RWPE1 (cell line): ENCODE measurements around the gene GLYR1.

Source experiments
- CTCF ChIA-PET: fragments of 350-600 bp; sonication (Branson Sonifier 250); formaldehyde crosslinking; extraction: SDS; loops from one replicate; lab custom pipeline; 2021; lab: Yijun Ruan, JAX
- POLR2A ChIA-PET: fragments of 400-600 bp; formaldehyde crosslinking; extraction: SDS; loops from one replicate; lab custom pipeline; 2020; ENCODE audit warnings: antibody characterized with exemption; ENCODE audit not compliant: low non-redundant PET; lab: Yijun Ruan, JAX
- DNase-seq: peaks from one replicate; pipeline ENCODE4 v3.0.0; 2012; ENCODE audit warnings: low spot score
- H3K27ac ChIP-seq: fragments of 450-650 bp; 2 replicates; pipeline ENCODE4 v1.5.1; 2017
- TF ChIP-seq, protein P1 (sequence below): fragments of 450-650 bp; conservative IDR thresholded peaks from 2 replicates; pipeline ENCODE4 v1.5.1; 2017; ENCODE audit warnings: low read depth, mild to moderate bottlenecking

Gene GLYR1

DNA sequence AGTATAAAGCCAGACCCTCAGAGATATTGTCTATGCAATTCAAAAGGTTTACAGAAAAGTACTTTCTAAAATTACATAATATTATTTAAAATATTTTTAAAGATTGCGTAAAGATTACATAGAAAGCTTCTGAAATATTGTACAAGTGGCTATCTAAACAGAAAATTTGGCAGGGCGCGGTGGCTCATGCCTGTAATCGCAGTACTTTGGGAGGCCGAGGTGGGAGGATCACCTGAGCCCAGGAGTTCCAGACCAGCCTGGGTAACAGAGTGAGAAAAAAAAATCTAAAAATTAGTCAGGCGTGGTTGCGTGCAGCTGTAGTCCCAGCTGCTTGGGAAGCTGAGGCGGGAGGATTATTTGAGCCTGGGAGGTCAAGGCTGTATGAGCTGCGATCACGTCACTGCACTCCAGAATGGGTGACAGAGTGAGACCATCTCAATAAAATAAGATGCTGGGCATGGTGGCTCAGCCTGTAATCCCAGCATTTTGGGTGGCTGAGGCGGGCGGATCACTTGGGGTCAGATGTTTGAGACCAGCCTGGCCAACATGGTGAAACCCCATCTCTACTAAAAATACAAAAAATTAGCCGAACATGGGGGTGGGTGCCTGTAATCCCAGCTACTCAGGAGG lies 18.3 kb upstream of the GLYR1 start:
- no peak for DNase-seq
- POLR2A ChIA-PET, result interaction anchor here (0.6 kb wide), 1 partner anchor 11 kb away, joined by 5 read pairs; no protein-coding TSS in a partner anchor
- CTCF ChIA-PET, result no interaction called here
- no peak overlapping the region for H3K27ac ChIP-seq
- TF ChIP-seq, protein P1, sequence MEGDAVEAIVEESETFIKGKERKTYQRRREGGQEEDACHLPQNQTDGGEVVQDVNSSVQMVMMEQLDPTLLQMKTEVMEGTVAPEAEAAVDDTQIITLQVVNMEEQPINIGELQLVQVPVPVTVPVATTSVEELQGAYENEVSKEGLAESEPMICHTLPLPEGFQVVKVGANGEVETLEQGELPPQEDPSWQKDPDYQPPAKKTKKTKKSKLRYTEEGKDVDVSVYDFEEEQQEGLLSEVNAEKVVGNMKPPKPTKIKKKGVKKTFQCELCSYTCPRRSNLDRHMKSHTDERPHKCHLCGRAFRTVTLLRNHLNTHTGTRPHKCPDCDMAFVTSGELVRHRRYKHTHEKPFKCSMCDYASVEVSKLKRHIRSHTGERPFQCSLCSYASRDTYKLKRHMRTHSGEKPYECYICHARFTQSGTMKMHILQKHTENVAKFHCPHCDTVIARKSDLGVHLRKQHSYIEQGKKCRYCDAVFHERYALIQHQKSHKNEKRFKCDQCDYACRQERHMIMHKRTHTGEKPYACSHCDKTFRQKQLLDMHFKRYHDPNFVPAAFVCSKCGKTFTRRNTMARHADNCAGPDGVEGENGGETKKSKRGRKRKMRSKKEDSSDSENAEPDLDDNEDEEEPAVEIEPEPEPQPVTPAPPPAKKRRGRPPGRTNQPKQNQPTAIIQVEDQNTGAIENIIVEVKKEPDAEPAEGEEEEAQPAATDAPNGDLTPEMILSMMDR, result no peak

DNA sequence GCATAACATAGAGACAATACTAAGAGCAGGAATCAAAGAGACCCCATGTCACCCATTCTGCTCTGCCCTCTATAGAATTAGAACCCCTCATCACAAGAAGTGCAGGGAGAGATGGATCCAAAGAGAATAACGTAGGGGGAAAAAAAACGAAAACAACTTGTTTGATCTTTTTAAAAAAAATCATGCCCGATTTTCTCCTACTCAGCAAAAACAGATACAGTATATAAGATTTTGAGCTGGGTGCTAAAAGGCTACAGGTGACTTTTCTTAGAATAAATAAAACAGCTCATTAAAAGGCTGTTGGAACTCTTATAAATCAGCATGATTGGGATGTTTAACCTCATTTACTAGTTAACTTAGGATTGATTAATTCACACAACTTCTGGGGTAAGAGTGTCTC lies 17.6 kb upstream of the GLYR1 start:
- DNase-seq, result no peak
- H3K27ac ChIP-seq, result no peak overlapping the region
- ChIA-PET CTCF (no interaction called here), POLR2A (interaction anchor here (0.6 kb wide), 1 partner anchor 10 kb away, joined by 5 read pairs; no protein-coding TSS in a partner anchor)
- TF ChIP-seq, protein P1, result no peak

DNA sequence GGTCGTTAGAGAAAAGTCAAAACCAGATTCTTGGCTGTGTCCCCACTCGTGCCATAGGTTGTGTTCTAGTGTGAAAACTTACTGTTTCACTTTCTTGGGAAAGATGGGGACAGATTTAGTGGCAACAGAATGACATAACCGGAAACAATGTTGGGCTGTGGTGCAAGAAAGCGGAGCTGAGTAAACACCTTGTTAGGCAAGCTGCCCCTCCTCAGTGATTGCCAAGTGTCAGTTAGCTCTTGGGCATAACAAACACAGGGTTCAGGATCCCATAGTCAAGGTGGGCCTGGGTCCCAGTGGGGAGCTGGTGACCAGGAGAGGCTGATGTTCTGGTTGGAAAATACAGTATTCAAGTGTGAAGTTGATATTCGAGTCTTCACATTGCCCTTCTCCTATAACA lies 15.6 kb upstream of the GLYR1 start:
- peak; percentile 13 for DNase-seq
- H3K27ac ChIP-seq, result 0 out of 2 replicates have a peak overlapping the region, but pooled peaks have one; percentile 36
- CTCF ChIA-PET, result no interaction called here
- TF ChIP-seq, protein P1, result no peak
- POLR2A ChIA-PET, result no interaction called here

DNA sequence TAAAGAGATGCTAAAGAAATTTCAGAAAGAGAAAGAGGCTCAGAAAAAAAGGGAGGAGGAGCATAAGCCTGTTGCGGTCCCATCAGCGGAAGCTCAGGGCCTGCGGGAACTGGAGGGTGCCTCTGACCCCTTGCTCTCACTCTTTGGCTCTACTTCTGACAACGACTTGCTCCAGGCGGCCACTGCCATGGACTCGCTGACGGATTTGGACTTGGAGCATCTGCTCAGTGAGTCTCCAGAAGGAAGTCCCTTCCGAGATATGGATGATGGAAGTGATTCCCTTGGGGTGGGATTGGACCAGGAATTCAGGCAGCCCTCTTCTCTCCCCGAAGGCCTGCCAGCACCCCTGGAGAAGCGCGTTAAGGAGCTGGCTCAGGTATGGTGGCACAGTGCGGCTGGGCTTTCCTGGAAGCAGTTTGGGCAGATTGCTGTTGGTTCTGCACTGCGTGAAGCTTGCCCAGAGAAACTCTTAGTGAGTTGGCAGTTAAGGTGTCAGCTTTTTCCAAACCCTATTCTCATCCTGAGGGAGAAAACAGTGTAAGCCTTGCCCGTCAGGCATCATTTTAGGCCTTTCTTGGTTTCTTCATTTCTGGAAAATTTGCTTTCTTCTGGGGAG lies 13.7 kb upstream of the GLYR1 start:
- POLR2A ChIA-PET, result no interaction called here

DNA sequence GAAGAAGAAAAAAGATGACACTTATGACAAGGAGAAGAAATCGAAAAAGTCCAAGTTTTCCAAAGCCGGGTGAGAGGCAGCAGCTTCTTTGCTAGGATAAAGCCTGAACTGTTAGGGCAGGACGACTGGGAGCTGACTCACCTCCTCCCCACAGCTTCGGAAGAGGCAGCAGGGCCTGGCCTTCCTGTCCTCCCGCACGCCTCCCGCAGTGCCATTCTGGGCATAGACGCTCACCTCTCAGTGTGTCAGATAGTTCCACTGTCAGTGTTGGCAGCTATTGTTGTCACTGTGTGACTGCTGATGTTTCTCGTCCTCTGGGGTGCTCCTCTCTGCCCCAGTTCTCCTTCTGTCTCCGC lies 12.8 kb upstream of the GLYR1 start:
- DNase-seq, result no peak
- CTCF ChIA-PET, result interaction anchor here (0.6 kb wide), 1 partner anchor 458 kb away, joined by 6 read pairs; no protein-coding TSS in a partner anchor
- POLR2A ChIA-PET, result no interaction called here
- peak overlapping the region; percentile 28; the same call in 1 of the 2 replicates for H3K27ac ChIP-seq
- TF ChIP-seq, protein P1, result no peak

More for the DNA sequence above, 13.7 kb upstream of the GLYR1 start:
- DNase-seq, result no peak
- TF ChIP-seq, protein P1, result no peak
- H3K27ac ChIP-seq, result no peak overlapping the region
- CTCF ChIA-PET, result no interaction called here

DNA sequence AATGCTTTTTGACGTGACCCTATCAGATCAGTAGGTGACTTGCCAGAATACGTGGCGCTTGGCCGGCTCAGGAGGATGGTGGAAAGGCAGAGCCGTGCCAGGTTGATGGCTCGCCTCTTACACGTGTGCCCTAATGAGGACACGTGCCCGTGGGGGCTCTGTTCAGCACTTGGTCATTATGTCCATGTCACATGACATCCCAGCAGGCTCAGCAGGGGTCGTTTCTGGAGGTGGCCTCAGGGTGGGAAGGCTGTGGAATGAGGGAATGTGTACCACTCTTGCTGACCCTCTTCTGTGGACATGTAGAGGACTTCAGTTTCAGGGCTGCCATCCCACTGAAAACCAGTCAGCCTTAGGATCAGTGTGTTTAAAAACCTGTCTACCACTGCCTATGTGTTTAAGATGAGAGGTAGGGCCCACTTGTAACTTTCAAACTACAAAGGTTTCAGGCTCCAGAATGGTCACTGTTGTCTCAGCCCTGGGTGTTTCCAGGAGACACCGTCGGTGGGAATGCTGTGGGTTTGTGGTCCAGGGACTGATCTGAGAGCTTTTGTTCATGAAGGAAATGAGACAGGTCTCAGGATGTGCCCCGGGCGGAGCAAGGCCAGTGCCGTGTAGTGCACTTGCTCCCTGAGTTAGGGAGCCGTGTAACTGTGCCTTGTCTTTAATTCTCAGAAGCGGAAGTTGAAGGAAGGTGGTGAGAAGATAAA lies 12.3 kb upstream of the GLYR1 start:
- peak overlapping the region; percentile 28; the same call in 1 of the 2 replicates for H3K27ac ChIP-seq
- POLR2A ChIA-PET, result no interaction called here
- no peak for DNase-seq
- CTCF ChIA-PET, result interaction anchor here (0.6 kb wide), 1 partner anchor 458 kb away, joined by 6 read pairs; no protein-coding TSS in a partner anchor
- TF ChIP-seq, protein P1, result no peak
